Lung (tissue), 12 donors: Measurements from ENCODE around the gene LMF1. TPM values are rescaled to one million over a fixed set of nuclear protein-coding genes. Genes with fewer than 3 reads are reported as not detected.

ENCODE experiments used
- ATAC-seq: fragments of 200-7000 bp; cut with Tn5 transposase; one replicate; pipeline ENCODE4 v1.9.1; 2020; ENCODE audit warnings: moderate number of reproducible peaks; ENCODE audit not compliant: insufficient read depth, low FRiP score
- DNase-seq, 3 donors: peaks; one replicate each; pipeline ENCODE4 v3.0.0-alpha.2; 2013 to 2017
- H3K27ac ChIP-seq, 2 donors: one replicate each; pipeline ENCODE4 v1.5.1; 2013; ENCODE audit warnings: mild to moderate bottlenecking in 2 of 2, moderate library complexity in 2 of 2, control low read depth in 1 of 2, inconsistent platforms in 1 of 2, low read depth in 1 of 2, low read length in 1 of 2
- H3K27me3 ChIP-seq, 3 donors: one replicate each; pipeline ENCODE4 v1.5.1; 2013; ENCODE audit warnings: low read length in 2 of 3; ENCODE audit not compliant: control insufficient read depth in 3 of 3, insufficient read depth in 3 of 3
- H3K36me3 ChIP-seq, 4 donors: one replicate each; pipeline ENCODE4 v1.5.1; 2013; ENCODE audit warnings: low read length in 4 of 4, mild to moderate bottlenecking in 1 of 4, moderate library complexity in 1 of 4; ENCODE audit not compliant: control insufficient read depth in 4 of 4, insufficient read depth in 4 of 4
- H3K4me1 ChIP-seq, 5 donors: one replicate each; pipeline ENCODE4 v1.5.1; 2013; ENCODE audit warnings: low read length in 5 of 5, mild to moderate bottlenecking in 2 of 5, moderate library complexity in 1 of 5; ENCODE audit not compliant: control insufficient read depth in 5 of 5, insufficient read depth in 5 of 5
- H3K4me3 ChIP-seq: one replicate; pipeline ENCODE4 v1.5.1; 2013; ENCODE audit warnings: mild to moderate bottlenecking, control low read depth, moderate library complexity
- H3K9ac ChIP-seq, 2 donors: one replicate each; pipeline ENCODE4 v1.5.1; 2013; ENCODE audit warnings: low read length in 2 of 2, control low read depth in 1 of 2; ENCODE audit not compliant: insufficient read depth in 1 of 2
- H3K9me3 ChIP-seq, 4 donors: one replicate each; pipeline ENCODE4 v1.5.1; 2013; ENCODE audit warnings: low read length in 3 of 4, mild to moderate bottlenecking in 1 of 4, moderate library complexity in 1 of 4; ENCODE audit not compliant: control insufficient read depth in 4 of 4, insufficient read depth in 3 of 4
- CTCF ChIP-seq: IDR thresholded peaks from 2 replicates; pipeline ENCODE4 v1.5.1; 2012; ENCODE audit warnings: mild to moderate bottlenecking; ENCODE audit errors: control extremely low read depth, extremely low read depth
- WGBS, 2 donors: extraction: QIAGEN DNeasy Blood & Tissue Kit; methylation state at CpG; one replicate each; pipeline ENCODE4 v1.1.7; 2013; 5-methylcytosine and 5-hydroxymethylcytosine counted together
- polyA plus RNA-seq, 2 donors: library from polyadenylated mRNA; stranded (reverse); fragments of 200-250 nt; gene quantifications; one replicate each; pipeline ENCODE4 v1.2.1, GENCODE V29; 2013
- total RNA-seq, 2 donors: library from RNA; depleted of rRNA in 1 of 2; stranded (reverse); fragments of >200 nt in 1 of 2; gene quantifications; one replicate each; pipeline ENCODE4 v1.2.1, GENCODE V29; 2014 to 2021
- donor health status: control.
- donor health status: control.
- donor health status: Bipolar disorder and iron deficiency.
- donor health status: healthy.
- donor health status: DM: yes; HTN: yes; CAD: no.

LMF1 gene
- total and polyA plus RNA-seq, 4 donors, result 9.1 to 23.7 (median 20.6) TPM

- no peak for DNase-seq
- no peaks in the 10 kb centered on the region for H3K27me3 ChIP-seq
Measured at GRCh38 chr16:1006781-1007180, 36.0 kb upstream of the LMF1 start.

GRCh38 chr16:1005286-1005685, 34.5 kb upstream of the LMF1 start:
- 87 to 91% methylated on average over 11 of the region's 11 CpGs for whole genome bisulfite sequencing, 2 donors
- Histone ChIP-seq H3K4me3 (no peak overlapping the region), H3K36me3 (no peaks in the 10 kb centered on the region), H3K27ac (no peak overlapping the region), H3K9me3 (peaks cover 0 to 1% (median 0%) of the 10 kb centered on the region in 4 donors), H3K9ac (no peak overlapping the region), H3K27me3 (no peaks in the 10 kb centered on the region), H3K4me1 (peaks cover 0 to 7% (median 0%) of the 10 kb centered on the region in 5 donors)
- no peak for TF ChIP-seq CTCF
- no peak for DNase-seq
- ATAC-seq, result no peak

More at GRCh38 chr16:1006781-1007180, 36.0 kb upstream of the LMF1 start:
- Histone ChIP-seq H3K4me1 (peaks cover 0 to 11% (median 0%) of the 10 kb centered on the region in 5 donors), H3K4me3 (no peak overlapping the region), H3K27ac (no peak overlapping the region), H3K9ac (no peak overlapping the region), H3K9me3 (peaks cover 0 to 1% (median 0%) of the 10 kb centered on the region in 4 donors), H3K36me3 (no peaks in the 10 kb centered on the region)
- no peak for TF ChIP-seq CTCF
- WGBS, 2 donors, result 90 to 94% methylated on average over 25 of the region's 25 CpGs
- no peak for ATAC-seq

- 70 to 71% methylated on average over 40 to 41 of the region's 41 CpGs for WGBS, 2 donors
- DNase-seq, result no peak
- no peaks in the 10 kb centered on the region for H3K9me3 ChIP-seq
- no peak overlapping the region for H3K4me3 ChIP-seq
- no peak for TF ChIP-seq CTCF
- H3K36me3 ChIP-seq, result no peaks in the 10 kb centered on the region
- H3K27me3 ChIP-seq, result no peaks in the 10 kb centered on the region
- no peak overlapping the region for H3K27ac ChIP-seq
- H3K9ac ChIP-seq, result no peak overlapping the region
- no peaks in the 10 kb centered on the region for H3K4me1 ChIP-seq
- ATAC-seq, result no peak
Measured at GRCh38 chr16:1003391-1004347, 32.9 kb upstream of the LMF1 start.
